GM10847 (cell line): ENCODE results near the gene OPTC.

ENCODE experiments used
- POLR2A ChIP-seq: IDR thresholded peaks from 2 replicates; pipeline ENCODE4 v1.6.1; 2011; ENCODE audit not compliant: insufficient read length; ENCODE audit errors: extremely low read depth

OPTC gene

DNA sequence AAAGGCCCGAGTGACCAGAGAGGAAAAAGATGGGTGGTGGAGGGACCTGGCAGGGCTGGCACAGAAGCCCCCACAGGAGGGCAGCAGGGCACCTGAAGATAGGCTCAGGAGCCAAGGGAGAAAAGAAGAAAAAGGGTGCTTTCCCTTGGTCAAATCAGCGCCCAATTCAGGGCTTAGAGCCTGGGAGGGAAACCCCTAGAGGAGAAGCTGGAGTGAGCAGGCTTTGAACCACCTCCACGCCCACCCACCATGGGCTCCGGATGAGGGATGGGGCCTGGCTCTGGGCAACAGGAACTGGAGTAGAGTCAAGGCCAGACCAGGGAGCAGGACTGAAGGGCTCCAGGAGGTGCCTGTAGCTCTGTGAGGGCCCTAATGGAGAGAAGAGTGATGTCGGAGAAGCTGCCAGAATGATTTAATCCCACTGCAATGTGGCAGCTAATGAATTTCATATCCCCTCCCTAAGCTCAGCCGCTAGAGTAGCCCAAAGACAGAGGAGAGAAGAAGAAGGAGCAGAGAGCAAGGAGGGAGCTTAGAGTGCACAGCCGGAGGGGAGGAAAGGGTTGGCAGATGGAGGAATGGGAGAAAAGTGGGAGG lies 30.4 kb upstream of the OPTC start:
- no peak for TF ChIP-seq POLR2A

DNA sequence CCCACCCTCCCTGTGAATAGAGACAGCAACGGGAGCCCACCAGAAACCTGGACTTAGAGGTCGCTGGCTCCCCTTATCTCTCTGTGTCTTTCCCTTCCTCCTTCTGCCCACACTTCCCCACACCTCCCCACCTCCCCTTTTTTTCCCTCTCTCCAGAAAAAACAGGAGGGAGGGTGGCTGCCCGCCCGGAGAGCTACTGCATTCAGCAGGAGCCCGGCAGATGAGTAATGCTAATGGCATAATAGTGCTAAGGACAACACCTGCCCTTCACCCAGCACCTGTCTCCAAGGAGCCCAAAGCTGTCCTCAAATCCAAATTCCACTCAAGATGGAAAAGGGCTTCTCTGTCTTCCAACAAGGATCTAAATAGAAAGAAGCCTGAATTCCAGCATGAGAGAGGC lies 29.7 kb upstream of the OPTC start:
- no peak for TF ChIP-seq POLR2A

- TF ChIP-seq POLR2A: no peak
These were observed 29.2 kb upstream of the OPTC start for GRCh38 chr1:203464743-203465142.

DNA sequence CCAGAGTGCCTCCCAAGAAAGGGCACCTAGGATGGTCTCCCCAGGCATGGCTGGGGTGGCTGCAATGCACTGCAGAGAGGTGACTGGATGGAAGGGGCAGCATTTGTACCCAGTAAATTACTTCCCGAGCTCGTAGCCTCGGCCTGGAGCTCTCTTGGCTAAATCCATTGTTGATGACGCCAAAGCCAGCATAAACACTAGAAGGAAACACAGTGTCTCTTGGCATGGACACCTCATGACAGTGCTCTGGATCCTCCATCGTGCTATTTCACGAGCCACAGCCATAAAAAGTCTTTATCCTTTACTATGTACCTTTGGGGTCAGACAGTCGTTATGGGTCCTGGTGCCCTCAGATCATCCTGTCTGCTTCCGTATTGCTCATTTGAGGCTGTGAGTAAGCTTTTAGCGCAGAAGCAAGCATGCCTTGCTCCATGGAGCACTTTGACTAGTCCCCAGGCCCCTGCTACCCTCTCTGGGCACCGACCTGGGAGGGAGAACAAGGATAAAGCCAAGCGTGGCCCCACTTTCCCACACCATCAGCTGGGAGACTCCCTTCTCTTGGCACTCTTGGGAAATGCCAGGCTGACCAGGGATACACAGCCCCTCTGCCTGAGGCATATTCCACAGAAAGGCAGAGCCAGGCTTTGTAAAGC lies 28.7 kb upstream of the OPTC start:
- no peak for TF ChIP-seq POLR2A

DNA sequence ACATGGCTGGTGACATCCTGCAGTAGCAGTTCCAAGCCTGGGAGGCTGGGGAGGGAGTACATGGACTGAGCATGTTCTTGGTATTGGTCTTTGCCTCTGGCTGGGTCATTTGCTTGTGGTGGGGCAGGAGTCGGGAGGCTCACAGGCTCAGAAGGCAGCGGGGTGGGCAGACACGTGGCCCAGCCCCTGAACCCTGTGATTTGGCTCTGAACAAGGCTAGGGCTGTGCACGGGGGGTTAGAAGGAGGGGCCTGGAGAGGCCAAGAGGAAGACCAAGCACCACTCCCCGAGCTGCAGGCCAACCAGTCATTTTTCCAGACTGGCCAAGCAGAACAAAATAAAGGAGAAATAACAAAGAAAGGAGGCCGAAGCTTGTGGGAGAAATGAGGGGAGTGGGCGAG lies 28.0 kb upstream of the OPTC start:
- TF ChIP-seq POLR2A: no peak

DNA sequence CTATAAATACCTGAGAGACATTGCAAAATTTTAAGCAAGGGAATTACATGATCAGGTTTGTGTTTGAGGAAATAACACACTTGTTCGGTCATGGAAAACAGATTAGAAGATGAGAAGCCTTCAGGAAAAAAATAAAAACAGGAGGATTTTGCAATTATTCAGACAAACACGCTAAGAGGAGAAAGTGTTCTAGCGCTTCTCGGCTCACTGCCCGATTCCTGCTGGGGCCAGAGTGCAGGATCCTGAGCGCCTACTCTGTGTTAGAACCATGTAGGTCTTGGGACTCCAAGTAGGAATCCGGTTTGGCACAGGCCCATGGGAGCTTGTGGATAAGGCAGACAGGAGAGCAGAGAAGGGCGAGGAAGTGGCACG lies 26.4 kb upstream of the OPTC start:
- no peak for TF ChIP-seq POLR2A

- no peak for TF ChIP-seq POLR2A
These were observed 25.6 kb upstream of the OPTC start for GRCh38 chr1:203468326-203468725.

GRCh38 chr1:203470240-203470639 lies 23.7 kb upstream of the OPTC start:
- no peak for TF ChIP-seq POLR2A

- TF ChIP-seq POLR2A: no peak
These were observed 22.1 kb upstream of the OPTC start for GRCh38 chr1:203471841-203472240.

- TF ChIP-seq POLR2A: no peak
These were observed 20.7 kb upstream of the OPTC start for GRCh38 chr1:203473281-203473680.

DNA sequence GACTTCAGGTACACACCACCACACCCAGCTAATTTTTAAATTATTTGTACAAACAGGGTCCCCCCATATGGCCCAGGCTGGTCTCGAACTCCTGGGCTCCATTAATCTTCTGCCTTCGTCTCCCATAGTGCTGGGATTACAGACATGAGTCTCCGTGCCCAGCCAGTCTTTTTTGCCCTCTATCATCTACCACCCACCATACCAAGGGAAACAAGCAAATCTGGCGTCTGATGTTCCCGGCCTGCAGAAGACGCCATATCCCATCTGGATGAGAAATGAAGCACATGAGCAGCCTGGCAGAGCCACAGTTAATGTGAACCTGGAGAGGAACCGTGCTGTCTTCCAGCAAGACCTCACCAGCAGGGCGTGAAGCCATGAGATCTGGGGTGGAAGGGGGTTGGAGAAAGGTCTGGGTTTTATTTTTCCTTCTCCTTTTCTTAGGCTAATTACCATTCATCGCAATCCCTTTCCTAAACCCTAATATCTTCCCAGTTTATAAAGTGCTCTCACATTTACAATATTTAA lies 20.1 kb upstream of the OPTC start:
- TF ChIP-seq POLR2A: no peak

GRCh38 chr1:203475012-203475981 lies 18.7 kb upstream of the OPTC start, which contains the start of gene PRELP:
Gene PRELP (plus strand): TSS chr1:203475806. CDS start chr1:203483185, 7,379 bp downstream.
- no peak for TF ChIP-seq POLR2A

GRCh38 chr1:203476216-203476814 lies 17.6 kb upstream of the OPTC start:
- no peak for TF ChIP-seq POLR2A

DNA sequence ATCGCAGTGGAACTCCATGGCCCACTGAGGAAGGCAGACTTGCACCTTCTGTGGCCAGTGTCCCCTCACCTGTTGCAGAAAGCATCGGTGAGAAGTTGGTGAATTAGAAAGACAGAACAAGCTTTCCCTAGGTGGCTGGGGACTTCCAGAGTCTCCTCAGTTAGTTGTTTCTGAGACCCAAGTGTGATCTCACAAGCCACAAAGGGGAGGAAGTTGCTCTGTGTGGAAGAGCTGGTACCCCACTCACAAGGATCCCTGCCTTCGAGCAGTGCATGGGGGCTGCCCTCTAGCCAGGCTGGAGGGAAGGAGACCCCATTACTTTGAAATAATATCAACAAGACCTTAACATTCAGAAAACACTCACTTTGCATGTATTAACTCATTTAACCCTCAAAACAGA lies 16.2 kb upstream of the OPTC start:
- TF ChIP-seq POLR2A: no peak

- TF ChIP-seq POLR2A: no peak
These were observed 15.7 kb upstream of the OPTC start for GRCh38 chr1:203478231-203478630.

GRCh38 chr1:203478986-203479385 lies 15.0 kb upstream of the OPTC start:
- no peak for TF ChIP-seq POLR2A

DNA sequence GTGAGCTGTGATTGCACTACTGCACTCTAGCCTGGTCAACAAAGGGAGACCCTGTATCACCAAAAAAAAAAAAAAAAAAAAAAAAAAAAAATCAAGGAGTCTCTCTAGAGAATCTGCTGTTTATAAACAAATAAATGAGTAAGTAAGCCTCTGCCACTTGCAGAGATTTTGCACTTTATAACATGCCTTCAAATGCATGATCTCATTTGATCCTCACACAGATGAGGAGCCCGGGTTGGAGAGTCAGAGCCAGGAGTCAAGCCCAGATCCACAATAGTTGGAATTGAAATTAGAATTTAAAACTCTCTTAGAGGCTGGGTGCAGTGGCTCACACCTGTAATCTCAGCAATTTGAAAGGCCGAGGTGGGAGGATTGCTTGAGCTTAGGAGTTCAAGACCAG lies 14.3 kb upstream of the OPTC start:
- no peak for TF ChIP-seq POLR2A
